Measurements from ENCODE around the gene MFSD12.
A peak's percentile ranks its signal among the peaks of the same experiment; 100 is the strongest.
"Not testable (repeated sequence)": the region's sequence is repeated elsewhere in the genome, so short reads cannot be mapped to it uniquely, and the experiment has no call there.

MFSD12 gene

DNA sequence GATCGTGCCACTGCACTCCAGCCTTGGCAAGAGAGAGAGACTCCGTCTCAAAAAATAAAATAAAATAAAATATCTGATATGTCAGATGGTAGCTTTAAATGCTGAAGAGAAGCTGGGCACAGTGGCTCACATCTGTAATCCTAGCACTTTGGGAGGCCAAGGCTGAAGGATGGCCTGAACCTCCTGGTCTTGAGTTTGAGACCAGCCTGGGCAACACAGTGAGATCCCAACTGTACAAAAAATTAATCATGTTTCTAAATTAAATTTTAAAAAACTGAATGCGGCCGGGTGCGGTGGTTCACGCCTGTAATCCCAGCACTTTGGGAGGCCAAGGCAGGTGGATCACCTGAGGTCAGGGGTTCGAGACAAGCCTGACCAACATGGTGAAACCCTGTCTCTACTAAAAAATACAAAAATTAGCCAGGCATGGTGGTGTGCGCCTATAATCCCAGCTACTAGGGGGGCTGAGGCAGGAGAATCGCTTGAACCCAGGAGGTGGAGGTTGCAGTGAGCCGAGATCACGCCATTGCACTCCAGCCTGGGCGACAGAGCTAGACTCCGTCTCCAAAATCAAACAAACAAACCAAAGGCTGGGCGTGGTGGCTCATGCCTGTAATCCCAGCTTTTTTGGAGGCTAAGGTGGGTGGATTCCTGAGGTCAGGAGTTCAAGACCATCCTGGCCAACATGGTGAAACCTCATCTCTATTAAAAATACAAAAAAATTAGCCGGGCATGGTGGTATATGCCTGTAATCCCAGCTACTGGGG lies 26.8 kb upstream of the MFSD12 start:
- not testable (repeated sequence) for DNase-seq

DNA sequence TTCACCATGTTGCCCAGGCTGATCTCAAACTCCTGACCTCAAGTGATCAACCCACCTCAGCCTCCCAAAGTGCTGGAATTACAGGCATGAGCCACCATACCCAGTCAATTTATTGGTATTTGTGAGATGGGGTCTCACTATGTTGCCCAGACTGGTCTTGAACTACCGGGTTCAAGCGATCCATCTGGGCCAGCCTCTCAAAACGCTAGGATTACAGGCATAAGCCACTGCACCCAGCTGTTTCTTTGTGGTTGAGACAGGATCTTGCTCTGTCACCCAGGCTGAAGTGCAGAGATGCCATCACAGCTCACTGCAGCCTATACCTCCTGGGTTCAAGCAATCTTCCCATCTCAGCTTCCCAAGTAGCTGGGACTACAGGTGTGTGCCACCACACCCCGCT lies 24.4 kb upstream of the MFSD12 start:
- DNase-seq = not testable (repeated sequence)

DNA sequence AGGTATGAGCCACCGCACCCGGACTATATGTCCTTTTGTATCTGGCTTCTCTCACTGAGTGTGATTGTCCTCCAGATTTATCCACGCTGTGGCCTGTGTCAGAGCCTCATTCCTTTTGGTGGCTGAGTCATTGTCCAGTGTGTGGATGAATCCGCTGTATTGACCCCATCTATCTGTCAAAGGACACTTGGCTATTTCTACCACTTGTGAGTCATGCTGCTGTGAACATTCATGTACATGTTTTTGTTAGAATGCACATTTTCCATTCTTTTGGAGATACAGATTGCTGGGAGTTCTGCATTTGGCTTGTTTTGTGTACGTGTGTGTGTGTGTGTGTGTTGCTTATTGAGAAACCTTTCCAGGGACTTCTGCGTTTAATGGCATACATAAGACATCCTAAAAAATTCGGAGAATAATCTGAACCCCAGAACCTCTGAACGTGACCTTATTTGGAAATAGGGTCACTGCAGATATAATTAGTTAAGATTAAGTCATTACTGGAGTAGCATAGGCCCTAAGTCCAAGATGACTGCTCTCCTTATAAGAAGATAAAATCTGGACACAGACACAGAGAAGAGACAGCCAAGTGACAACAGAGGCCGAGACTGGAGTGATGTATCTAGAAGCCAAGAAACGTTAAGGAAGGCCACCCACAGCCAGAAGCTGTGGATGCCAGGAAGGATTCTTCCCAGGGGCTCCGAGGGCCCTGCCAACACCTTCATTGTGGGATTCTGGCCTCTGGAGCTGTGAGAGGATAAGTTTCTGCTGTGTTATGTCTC lies 23.0 kb upstream of the MFSD12 start:
- no peak for DNase-seq

DNA sequence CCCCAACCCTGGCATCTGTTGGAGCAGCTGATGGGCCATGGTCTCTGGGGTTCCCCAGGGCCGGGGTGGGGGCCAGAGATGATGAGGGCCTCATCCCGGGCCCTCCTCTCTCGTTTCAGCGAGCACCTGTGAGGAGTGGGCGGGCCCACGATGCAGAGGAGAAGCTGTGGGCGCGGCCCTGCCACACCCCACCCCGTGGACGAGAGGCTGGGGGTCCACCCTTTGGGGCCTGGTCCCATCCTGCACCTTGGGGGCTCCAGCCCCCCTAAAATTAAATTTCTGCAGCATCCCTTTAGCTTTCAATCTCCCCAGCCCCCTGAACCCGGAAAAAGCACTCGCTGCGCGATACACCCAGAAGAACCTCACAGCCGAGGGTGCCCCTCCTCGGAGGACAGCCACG lies 21.0 kb upstream of the MFSD12 start:
- DNase-seq = no peak

DNA sequence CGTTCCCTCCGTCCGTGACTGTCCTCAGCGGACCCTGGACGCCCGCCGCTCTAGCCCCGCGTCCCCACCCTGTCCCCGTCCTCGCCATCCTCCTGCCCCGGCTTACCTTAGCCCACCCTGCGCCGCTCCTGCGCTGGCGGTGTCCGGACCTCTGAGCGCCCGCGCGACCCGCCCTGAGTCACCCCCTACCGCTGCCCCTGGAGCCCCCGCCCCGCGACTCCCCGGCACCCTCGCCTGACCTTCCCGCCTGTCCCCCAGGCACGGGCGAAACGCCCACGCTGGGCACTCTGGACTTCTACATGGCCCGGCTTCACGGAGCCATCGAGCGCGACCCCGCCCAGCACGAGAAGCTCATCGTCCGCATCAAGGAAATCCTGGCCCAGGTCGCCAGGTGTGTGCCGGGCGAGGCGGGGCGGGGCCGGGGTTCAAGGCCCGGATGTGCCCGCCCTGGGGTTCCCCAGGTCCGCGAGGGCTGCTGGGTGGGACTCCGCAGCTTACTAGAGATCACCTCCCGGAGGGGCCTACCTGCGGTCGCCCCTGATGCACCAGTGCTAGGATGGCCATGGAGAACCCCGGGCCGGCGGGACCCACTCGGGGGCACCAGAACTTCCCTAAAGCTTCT lies 20.4 kb upstream of the MFSD12 start:
- DNase-seq = no peak

DNA sequence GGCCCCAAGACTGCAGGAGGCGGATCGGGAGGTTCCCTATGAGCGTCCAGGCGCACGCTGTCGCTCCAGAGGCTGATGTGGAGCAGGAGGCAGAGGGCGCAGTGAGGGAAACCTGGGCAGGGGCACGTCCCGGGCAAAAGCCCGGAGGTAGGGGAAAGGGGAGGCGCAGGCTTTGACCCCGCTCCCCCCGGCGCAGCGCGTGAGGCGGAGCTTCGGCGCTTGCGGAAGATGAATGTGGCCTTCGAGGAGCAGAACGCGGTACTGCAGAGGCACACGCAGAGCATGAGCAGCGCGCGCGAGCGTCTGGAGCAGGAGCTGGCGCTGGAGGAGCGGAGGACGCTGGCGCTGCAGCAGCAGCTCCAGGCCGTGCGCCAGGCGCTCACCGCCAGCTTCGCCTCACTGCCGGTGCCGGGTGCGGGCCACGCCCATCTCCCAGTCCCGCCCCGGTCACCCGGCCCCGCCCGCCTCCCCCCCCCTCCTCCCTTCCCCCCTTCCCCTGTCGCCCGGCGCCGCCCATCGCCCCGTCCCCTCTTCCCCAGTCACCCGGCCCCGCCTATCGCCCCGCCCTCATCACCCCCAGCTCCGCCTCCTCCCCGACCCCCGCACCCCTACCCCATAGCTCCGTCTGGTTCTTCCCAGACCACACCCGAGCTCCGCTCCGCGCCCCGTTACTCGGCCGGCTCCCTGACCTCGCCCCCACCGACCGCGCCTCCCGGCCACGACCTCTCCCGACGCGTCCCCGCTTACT lies 19.5 kb upstream of the MFSD12 start:
- no peak for DNase-seq

DNA sequence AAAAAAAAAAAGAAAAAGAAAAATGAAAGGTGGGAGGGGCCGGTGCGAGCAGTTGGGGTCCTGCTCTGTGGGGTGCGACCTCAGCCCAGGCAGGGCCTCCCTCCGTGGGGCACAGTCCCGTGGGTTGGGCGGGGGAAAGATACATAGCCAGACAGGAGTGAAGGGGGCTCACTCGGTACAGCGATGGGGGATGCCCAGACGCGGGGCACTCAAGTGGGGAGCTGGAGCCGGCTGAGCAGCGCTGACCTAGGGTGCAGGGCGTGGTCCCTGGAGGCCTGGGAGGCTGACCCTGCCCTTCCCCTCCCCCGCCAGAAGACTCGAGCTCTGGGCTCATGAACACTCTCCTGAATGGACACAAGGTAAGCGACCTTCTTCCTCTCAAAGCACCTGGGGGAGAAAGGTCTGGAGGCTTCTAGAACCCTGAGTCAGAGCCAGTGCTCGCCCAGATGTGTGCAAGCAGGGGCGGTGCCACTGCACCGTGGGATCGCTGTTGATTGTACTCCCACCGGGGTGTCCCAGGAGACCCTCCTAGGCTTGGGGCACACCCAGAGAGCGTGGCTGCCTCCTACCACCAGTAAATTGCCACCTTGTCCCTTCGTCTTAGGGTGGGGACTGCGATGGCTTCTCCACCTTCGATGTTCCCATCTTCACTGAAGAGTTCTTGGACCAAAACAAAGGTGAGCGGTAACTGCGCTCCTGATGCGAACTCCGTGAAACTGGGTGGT lies 18.7 kb upstream of the MFSD12 start:
- no peak for DNase-seq

DNA sequence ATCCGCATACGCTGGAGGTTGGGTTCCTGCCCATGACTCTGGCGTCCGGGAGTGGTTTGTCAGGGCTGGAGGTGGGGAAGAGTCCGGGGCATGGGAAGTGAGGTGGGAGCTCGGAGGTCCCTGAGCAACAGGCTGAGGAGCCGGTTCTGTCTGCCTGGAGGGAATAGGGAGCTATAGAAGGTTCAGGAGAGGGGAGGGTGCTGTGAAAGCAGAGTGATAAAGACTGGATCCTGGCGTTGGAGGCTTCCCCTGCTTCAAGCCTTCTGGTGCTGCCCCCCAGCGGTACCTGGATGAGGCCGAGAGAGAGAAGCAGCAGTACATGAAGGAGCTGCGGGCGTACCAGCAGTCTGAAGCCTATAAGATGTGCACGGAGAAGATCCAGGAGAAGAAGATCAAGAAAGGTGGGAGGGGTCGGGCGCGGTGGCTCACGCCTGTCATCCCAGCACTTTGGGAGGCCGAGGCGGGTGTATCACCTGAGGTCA lies 17.9 kb upstream of the MFSD12 start:
- DNase-seq = peak; percentile 10

DNA sequence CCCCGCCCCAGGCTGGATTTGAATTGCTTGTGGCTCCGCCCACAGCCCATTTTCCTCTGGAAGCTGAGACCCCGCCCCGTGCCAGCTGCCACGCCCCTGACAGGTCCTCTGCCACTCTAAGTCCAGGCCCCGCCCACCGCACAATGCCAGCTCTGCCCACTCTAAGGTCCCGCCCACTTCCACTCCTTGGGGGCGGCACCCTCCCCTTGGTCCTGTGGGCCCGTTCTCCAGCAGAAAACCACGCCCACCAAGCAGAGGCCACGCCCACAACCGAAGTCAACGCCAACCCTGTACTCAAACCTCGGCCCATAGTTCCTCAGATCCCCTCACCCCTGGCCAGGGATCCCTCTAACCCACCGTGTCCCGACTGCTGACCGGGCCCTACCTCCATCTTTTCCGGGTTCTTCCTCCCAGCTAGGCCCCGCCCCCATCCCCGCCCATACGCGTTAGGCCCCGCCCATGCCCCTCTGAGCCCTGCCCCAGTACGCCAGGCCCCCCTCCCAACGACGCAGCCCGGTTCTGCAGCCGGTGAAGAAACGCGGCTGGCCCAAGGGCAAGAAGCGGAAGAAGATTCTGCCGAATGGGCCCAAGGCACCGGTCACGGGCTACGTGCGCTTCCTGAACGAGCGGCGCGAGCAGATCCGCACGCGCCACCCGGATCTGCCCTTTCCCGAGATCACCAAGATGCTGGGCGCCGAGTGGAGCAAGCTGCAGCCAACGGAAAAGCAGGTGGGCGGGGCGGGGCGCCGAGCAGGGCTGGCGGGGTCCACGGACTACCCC lies 16.7 kb upstream of the MFSD12 start:
- DNase-seq = peak; percentile 81

DNA sequence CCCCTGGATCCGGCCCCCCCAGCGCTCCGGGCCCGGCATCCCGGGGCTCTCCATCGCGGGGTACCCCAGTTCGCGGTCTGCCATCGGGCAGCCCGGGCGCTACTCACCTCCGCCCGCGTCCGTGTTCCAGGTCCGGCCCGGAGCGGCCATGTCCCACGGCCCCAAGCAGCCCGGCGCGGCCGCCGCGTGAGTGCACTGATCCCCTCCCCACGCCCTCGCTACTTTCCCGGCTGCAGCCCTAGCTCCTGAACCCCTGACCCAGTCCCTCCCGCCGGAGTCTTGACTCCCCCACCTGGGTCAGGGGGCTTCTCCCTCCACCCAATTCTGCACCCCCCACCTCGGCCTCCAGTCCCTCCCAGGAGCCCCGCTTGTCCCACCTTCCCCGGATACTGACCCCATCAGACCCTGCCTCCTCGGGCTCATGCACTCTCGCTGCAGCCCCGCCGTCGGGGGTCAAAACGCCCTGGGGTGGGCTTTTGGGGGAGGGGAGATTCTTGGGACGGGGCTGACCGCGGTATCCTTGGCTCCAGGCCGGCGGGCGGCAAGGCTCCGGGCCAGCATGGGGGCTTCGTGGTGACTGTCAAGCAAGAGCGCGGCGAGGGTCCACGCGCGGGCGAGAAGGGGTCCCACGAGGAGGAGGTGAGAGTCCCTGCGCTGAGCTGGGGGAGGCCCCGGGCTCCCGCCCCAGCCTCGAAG lies 15.9 kb upstream of the MFSD12 start:
- DNase-seq = no peak

DNA sequence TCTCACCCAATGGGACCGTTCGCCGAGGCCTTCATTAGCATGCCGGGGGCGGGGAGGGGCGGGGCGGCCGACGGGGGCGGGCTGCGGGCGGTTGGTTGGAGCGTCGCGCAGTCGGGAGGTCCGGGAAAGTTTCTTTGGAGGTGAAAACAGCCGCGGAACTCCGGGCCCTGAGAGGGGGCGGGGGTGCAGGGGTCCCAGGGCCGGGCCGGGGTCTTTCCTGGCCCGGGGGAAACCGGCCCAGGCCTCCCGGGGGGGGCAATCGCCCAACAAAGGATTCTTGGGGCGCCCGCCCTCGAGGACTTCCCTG lies 15.4 kb upstream of the MFSD12 start, which contains the start of gene HMG20B:
Gene HMG20B, plus strand, starts transcription at position 90 of the 307 bp plus-strand sequence. CDS start 366 bp downstream, outside the sequence.
- DNase-seq = no peak

DNA sequence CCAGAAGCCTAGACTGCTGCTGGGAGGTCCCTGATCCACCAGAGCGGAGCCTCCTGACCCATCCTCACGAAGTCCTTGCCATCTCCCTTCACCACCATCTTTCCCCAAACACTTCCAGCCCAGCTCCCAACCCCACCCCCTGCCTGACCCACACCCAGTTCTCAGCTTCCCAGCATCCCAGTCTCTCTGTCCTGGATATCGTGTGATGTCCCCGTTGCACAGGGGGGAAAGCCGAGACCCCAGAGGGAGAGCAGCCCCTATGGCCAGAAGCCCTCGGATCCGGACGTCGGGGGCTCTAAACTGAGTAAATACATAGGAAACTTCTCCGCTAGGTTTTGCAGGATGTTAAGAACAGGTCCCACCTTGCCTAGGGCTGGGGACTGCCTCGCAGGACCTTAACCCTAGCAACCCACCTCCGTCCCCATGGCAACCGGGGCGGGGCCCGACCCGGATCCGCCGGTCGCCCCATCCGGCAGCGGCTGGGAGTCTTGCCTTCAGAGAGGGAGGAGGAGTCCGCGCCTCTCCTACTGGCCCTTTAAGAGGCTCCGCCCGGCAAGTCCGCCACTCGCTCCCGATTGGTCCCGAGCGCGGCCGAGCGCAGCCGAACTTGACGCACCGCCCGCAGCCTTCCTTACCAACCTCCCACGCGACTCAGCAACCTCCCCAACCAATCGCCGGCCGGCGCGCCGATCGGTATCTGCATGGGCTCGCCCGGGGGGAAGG lies 14.9 kb upstream of the MFSD12 start:
- peak; percentile 99 for DNase-seq

DNA sequence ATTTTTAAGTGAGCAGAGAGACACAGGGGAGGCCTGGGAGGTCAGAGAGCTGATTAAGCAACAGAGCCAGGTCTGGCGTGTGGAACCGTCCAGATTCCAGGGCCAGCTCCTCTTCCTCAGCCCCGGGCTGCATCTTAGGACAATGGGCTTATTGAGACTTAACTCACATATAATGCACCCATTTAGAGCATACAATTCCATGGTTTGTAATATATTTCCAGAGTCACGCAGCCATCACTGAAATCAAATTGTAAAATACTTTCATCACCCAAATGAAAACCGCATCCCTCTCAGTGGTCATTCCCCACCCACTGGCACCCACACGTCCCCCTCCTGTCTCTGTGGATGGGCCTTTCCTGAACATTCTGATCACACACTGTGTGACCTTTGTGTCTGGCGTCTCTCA lies 13.2 kb upstream of the MFSD12 start:
- DNase-seq = no peak

DNA sequence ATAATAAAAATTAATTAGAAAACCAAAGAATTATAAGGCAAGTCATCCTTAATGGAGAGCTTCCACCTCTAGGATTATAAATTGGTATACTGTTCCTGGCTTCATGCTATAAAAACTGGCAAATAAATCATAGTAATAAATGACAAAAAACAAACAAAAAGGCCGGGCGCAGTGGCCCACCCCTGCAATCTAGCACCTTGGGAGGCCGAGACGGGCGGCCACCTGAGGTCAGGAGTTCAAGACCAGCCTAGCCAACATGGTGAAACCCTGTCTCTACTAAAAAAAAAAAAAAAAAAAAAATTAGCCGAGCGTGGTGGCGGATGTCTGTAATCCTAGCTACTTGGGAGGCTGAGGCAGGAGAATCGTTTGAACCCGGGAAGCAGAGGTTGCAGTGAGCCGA lies 12.7 kb upstream of the MFSD12 start:
- not testable (repeated sequence) for DNase-seq

DNA sequence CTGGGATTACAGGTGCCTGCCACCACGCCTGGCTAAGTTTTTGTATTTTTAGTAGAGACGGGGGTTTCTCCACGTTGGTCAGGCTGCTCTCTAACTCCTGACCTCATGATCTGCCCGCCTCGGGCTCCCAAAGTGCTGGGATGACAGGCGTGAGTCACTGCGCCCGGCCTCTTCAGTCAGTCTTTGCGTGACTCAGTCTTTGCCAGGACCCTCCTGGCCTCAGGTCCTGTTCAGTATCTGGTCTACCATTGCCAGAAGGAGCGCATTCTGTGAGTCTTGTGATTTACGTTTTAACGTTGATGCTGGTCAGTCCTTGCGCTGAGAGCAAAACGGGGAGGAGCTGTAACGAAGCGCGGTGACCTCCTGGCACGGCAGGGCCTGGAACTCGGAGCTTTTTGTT lies 7.8 kb upstream of the MFSD12 start:
- DNase-seq = no peak

DNA sequence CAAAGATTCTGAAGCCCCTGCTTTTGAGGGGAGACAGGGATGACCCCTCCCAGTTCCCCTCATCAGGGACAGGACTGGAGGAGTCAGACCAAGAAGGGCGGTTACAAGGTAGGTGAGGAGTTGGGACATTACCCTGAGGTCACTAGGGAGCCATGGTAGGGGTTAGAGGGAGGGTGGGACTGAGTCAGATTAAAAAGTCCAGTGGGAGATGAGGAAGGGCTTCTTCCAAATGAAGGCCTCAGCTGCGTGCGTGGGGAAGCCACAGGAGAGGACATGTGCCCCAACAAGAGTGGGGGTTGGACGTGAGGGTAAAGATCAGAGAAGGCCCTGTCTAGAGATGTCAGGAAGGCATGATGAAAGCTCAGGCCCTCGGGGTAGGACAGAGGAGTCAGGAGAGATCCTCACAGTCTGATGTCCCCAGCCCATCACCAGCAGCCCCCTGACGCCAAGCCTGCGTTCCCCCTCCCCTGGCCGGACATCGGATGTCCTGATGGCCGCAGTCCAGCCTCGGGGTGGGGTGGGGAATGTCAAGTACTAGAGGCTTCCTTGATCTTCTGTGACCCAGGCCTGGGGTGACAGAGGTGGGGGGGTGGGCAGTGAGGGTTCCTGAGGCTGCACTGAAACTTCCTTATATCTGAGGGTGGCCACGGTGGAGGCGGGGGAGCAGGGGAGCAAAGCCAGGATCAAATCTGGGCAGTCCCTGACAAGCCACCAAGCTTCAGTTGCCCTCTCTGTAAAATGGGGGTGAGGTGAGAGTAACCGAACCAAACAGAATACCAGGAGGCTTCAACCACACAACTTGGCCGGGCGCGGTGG lies 6.5 kb upstream of the MFSD12 start:
- DNase-seq = no peak

DNA sequence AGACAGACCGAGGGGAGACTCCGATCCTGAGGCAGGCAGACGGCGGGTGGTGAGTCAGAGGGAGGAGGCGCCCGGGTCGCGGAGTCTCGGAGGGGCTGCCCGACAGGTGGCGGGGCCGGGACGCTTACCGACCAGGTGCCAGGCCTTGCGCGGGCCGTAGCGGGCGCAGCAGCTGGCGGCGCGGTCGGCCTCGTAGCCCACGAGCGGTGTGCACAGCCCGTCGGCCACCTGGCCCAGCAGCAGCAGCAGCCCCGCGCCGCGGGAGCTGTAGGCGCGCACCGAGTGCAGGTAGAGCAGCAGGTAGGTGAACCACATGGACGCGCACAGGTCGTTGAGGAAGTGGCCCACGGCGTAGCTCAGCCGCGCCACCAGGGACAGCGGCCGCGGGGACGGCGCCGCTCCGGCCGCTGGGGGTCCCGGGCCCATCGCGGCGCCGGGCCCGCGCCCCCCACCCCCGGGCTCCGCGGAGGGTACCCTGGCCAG lies 367 bp downstream of the MFSD12 start:
- peak; percentile 19 for DNase-seq

DNA sequence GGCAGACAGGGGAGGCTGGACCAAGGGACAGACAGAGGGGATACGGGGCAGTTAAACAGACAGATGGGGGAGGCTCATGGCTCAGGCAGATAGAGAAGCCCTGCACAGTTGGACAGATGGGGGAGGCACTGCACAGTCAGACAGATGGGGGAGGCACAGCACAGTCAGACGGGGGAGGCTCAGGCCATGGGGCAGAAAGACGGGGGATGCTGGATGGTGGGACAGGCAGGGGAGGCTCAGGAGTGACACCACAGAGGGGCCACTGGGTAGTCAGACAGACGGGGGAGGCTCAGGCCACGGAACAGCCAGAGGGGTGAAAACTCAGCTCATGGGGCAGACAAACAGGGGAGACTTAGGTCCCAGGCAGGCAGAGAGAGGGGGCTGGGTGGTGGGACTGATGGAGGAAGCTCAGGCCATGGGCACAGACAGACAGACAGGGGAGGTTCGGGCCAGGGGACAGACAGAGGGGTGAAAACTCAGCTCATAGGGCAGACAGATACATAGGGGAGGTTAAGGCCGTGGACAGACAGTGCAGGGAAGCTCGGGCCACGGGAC lies 886 bp downstream of the MFSD12 start:
- no peak for DNase-seq

All from COR-L47 (cell line).